ENCODE data around the gene DAZAP2. TPM values are rescaled to one million over a fixed set of nuclear protein-coding genes. Genes with fewer than 3 reads are reported as not detected.
"Not testable (repeated sequence)": the region's sequence is repeated elsewhere in the genome, so short reads cannot be mapped to it uniquely, and the experiment has no call there.

The DAZAP2 gene
- total RNA-seq, 1 donor from 2014 or later = 124 TPM

- DNase-seq = no peak
- intact Hi-C loops (cut with DNase I) = no loop called here
- no peak for ATAC-seq (ENCODE audit: poor library complexity)
Observed at GRCh38 chr12:51210690-51211395, 27.8 kb upstream of the DAZAP2 start.

GRCh38 chr12:51214895-51215294 lies 23.7 kb upstream of the DAZAP2 start:
- DNase-seq = no peak
- no peak for ATAC-seq (ENCODE audit: poor library complexity)
- intact Hi-C loops (cut with DNase I) = no loop called here

- intact Hi-C loops (cut with DNase I) = loop anchor here (2.0 kb wide), 1 partner anchor 22 kb away; the partner anchor contains the start of gene DAZAP2
- ATAC-seq (ENCODE audit: poor library complexity) (no peak), DNase-seq (no peak)
Observed at GRCh38 chr12:51216642-51217041, 22.0 kb upstream of the DAZAP2 start.

GRCh38 chr12:51217133-51217967 lies 21.3 kb upstream of the DAZAP2 start:
- peak; percentile 71 for ATAC-seq (ENCODE audit: poor library complexity)

GRCh38 chr12:51217968-51218606 lies 20.5 kb upstream of the DAZAP2 start, which contains the start of gene POU6F1:
TSS of gene POU6F1 (minus strand) at chr12:51218062. CDS start at chr12:51206836, 11,226 bp downstream.
- intact Hi-C loops (cut with DNase I) = loop anchor here (2.0 kb wide), 1 partner anchor 21 kb away; the partner anchor contains the start of gene DAZAP2
- ATAC-seq (ENCODE audit: poor library complexity) (peak; percentile 95), DNase-seq (peak; percentile 78)

More at GRCh38 chr12:51217133-51217967, 21.3 kb upstream of the DAZAP2 start:
- peak; percentile 69 for DNase-seq
- intact Hi-C loops (cut with DNase I) = loop anchor here (2.0 kb wide), 1 partner anchor 21 kb away; the partner anchor contains the start of gene DAZAP2

DNA sequence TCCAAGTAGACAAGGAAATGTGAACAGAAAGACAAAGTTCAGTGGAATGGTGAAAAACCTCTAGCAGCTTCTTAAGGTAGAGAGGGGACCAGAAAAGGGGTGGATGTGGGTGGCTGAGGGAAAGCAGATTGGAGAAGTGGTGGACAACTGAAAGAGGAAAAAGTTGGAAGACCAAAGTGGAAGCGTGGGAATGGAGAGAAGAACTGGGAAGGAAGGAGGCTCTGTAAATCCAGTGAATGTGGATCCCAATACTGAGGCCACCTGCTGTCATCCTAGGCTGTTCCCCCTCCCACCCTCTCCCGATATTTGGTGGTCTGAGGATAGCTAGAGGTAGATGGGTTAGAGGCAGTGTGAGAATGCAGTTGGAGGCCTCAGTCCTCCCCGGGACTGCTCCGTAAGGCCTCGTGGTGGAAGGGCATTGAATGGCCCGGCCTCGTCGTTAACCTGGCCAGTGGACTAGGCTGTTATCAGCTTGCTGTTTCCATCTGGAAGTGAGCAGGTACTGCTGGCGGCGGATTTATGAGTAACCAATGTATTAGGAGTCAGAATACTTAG lies 19.9 kb upstream of the DAZAP2 start:
- DNase-seq = no peak
- peak; percentile 4 for ATAC-seq (ENCODE audit: poor library complexity)
- intact Hi-C loops (cut with DNase I) = no loop called here

DNA sequence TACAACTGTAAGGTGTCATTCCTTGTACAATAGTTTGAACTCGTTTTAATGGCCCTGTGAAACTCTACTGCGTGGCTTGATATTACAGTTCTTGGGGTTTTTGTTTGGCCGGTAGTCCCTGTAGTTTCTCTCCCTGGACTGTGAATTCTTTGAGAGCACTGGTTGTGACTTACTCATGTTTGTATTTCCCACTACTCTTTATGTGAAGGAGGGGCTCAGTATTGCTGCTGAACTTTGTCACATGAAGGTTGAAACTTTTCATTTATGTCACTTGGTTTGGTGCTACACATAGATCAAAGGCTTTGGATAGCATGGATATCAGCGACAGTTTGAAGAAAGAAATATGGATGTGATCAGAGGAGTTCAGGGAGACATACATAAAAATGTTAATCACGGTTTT lies 19.3 kb upstream of the DAZAP2 start:
- intact Hi-C loops (cut with DNase I) = no loop called here
- ATAC-seq (ENCODE audit: poor library complexity) = no peak
- DNase-seq = no peak

- DNase-seq; intact Hi-C loops (cut with DNase I); ATAC-seq (ENCODE audit: poor library complexity): not testable (repeated sequence)
Observed at GRCh38 chr12:51219857-51220256, 18.8 kb upstream of the DAZAP2 start.

DNA sequence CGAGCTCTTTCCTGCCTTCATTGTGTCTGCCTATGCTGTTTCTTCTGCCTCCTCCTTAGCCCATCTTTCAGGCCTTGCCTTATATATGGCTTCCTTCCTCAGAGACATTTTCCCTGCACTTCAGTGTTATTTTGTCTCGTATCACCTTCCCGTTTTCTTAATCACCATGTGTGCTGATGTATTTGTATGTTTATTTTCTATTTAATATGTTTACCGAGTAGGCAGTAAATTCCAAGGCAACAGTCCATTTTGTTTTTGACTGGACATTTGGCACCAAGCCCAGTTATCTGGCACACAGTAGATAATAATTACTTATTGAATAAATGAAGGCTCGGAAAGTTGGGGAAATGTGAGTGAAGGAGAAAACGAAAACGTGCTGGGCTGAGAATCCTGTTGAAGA lies 16.2 kb upstream of the DAZAP2 start:
- DNase-seq = no peak
- intact Hi-C loops (cut with DNase I) = no loop called here
- no peak for ATAC-seq (ENCODE audit: poor library complexity)

- ATAC-seq (ENCODE audit: poor library complexity) (no peak), DNase-seq (no peak)
- intact Hi-C loops (cut with DNase I) = no loop called here
Observed at GRCh38 chr12:51224625-51225024, 14.0 kb upstream of the DAZAP2 start.

GRCh38 chr12:51225234-51225633 lies 13.4 kb upstream of the DAZAP2 start:
- intact Hi-C loops (cut with DNase I) = no loop called here
- ATAC-seq (ENCODE audit: poor library complexity) (no peak), DNase-seq (no peak)

DNA sequence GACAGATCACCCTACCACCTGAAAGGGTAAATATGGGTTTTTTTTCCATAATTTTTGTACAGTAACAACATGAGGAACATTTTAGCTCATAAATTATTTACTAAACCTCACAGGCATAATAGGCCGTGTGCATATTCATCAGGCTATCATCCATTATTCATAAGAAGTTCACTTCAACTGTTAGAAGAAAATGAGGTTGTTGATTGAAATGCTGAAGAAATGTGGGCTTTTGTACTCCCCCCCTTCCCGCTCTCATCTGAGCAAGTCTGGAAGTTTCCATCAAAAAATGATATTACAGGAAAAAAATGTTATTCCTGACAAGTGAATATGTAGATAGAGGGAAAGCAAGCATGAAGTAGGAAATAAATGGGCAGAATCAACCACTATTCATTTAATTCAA lies 12.9 kb upstream of the DAZAP2 start:
- ATAC-seq (ENCODE audit: poor library complexity) (no peak), DNase-seq (no peak)
- intact Hi-C loops (cut with DNase I) = no loop called here

DNA sequence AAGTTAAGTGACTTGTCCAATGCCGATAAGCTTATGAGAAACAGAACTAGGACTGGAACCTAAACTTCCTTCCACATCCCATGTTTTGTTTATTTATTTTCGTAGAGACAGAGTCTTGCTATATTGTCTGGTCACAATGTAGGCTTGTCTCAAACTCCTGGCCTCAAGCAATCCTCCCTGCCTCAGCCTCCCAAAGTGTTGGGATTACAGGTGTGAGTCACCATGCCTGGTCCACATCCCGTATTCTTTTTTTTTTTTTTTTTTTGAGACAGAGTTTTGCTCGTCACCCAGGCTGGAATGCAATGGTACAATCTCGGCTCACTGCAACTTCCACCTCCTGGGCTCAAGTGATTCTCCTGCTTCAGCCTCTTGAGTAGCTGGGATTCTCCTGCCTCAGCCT lies 11.5 kb upstream of the DAZAP2 start:
- DNase-seq; ATAC-seq (ENCODE audit: poor library complexity); intact Hi-C loops (cut with DNase I): not testable (repeated sequence)

DNA sequence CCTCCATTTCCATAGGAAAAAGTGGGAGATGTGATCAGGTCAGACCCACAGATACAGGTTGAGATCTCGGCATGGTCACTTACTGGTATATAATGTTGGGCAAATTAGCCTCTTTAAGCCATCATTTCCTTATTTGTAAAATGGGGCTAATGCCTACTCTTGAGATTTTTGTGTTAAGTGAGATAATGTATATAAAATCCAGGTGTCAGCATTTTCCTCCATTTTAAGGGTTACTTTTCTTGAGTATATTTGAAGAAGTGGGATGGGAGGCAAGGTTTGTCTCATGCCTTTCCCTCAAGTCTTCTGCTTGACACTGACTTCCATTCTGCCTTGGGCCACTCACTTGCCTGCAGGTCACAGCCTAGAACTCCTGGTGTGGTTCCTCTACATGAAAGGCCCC lies 10.7 kb upstream of the DAZAP2 start:
- DNase-seq = no peak
- ATAC-seq (ENCODE audit: poor library complexity) = no peak
- intact Hi-C loops (cut with DNase I) = no loop called here

- intact Hi-C loops (cut with DNase I) = no loop called here
- ATAC-seq (ENCODE audit: poor library complexity) (no peak), DNase-seq (no peak)
Observed at GRCh38 chr12:51229116-51229809, 9.4 kb upstream of the DAZAP2 start.

DNA sequence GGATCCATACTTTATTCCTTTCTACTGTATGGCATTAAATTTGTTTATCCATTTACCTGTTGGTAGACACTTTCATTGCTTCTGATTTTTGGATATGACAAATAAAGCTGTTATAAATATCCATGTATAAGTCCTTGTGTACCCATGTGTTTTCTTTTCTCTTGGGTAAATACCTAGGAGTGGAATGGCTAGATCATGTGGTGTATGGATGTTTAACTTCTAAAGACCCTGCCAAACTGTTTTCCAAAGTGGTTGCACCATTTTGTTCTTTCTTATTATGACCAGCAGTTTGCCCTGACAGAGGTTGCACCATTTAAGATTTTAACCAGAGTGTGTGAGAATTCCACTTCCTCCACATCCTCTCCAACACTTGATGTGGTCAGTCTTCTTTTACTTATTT lies 6.0 kb upstream of the DAZAP2 start:
- intact Hi-C loops (cut with DNase I) = no loop called here

DNA sequence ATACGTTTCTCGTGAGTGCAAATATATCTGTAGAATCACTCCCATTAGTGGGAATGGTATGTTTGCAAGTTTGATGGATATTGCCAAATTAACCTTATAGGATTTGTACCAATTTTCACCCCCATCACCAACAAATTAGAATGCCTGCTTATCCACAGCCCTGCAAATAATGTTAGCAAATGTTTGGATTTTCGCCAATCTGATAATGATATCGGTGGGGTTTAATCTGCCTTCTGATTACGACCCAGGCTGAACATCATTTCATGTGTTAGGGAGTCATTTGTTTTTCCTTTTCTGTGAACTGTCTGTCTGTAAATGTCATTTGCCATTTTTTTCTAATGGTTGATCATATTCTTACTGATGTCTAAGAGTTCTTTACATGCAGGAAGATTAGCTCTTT lies 4.1 kb upstream of the DAZAP2 start:
- no peak for DNase-seq
- intact Hi-C loops (cut with DNase I) = no loop called here
- ATAC-seq (ENCODE audit: poor library complexity) = no peak

More for the DNA sequence above, 6.0 kb upstream of the DAZAP2 start:
- ATAC-seq (ENCODE audit: poor library complexity) (no peak), DNase-seq (no peak)

DNA sequence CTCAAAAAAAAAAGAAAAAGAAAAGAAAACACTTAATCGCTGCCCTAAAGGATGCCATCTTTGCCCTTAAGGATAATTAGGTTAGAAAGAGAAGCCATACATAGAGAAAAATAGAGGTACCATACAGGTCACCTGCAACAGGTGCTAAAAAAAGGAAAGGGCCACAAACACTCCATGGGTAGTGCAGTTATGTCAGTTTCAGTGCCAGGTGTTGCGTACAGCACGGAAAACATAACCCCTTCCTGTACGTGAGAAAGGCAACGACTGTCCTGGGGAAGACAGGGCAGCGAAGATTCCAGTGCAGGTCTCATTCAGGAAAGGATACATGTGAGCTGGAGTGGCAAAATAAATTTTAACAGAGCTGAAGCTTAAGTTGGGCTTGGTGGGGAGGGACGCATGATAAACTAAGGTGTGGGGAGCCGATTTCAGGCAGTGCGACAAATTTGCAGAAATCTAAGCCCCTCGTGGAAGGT lies 553 bp upstream of the DAZAP2 start:
- DNase-seq = no peak
- ATAC-seq (ENCODE audit: poor library complexity) = no peak
- intact Hi-C loops (cut with DNase I) = loop anchor here (2.0 kb wide), 1 partner anchor 21 kb away; no protein-coding TSS in a partner anchor
